HG02678 (cell line): Measurements from ENCODE around the gene MRPS22.
"Not testable (repeated sequence)": the region's sequence is repeated elsewhere in the genome, so short reads cannot be mapped to it uniquely, and the experiment has no call there.

Source experiments
- ATAC-seq: cut with Tn5 transposase; IDR thresholded peaks from one replicate; pipeline ENCODE4 v1.9.1; 2021; ENCODE audit warnings: mild to moderate bottlenecking, moderate library complexity; ENCODE audit not compliant: unreplicated experiment

MRPS22 gene

DNA sequence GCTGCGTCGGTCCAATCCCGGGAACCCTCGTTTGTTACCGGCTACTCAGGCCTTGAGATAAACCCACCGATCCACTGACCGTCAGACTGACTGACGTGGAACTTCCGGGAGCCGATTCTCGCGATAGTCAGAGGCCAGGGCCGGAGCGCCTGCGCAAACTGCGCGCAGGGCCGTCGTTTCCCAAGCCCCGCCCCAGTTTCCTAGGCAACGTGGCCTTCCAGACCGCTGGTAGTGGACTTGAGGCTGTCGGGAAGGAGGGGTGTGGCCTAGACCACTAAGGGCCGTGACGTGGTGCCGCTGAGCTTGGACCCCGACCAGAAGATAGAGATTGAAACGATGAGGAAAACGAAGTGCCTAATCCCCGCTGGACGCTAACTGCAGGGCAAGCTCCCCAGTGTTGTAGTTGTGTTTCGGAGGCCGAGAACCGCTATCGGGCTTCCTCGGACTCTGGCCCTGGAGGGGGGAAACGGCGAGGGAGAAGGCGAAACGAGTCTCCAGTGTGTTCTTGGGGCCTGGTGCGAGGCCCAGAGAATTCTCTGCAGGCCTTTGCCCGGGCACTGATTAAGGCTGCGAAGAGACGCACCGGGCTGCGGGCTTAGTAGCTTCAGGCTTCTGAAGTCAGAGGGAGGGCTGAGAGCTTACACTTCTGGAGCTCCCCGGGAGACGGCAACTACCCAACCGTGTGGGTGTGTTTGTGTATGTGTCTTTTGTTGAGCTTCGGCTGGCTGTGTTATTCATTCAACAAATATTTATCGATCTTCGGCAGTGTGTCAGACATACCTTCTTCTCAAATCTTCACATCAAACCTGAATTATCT, 45.9 kb downstream of the MRPS22 start, which contains the start of gene COPB2:
TSS of gene COPB2 (minus strand) at position 96 of the 817 bp plus-strand sequence. CDS start 97 bp downstream, outside the sequence.
- peak; percentile 98 for ATAC-seq

- ATAC-seq: no peak
These were observed 50.3 kb downstream of the MRPS22 start for GRCh38 chr3:139394116-139394515.

GRCh38 chr3:139396707-139397106, 52.9 kb downstream of the MRPS22 start:
- no peak for ATAC-seq

- not testable (repeated sequence) for ATAC-seq
These were observed 57.3 kb downstream of the MRPS22 start for GRCh38 chr3:139401155-139401554.
